Gastrocnemius medialis (tissue), 4 donors: ENCODE measurements around the gene SF1. TPM values are rescaled to one million over a fixed set of nuclear protein-coding genes. Genes with fewer than 3 reads are reported as not detected.
A peak's percentile ranks its signal among the peaks of the same experiment; 100 is the strongest.

Experiments
- ATAC-seq, 2 donors: fragments of 150-250 bp; one replicate each; pipeline ENCODE4 v1.9.1; 2016
- DNase-seq, 2 donors: peaks; one replicate each; pipeline ENCODE4 v3.0.0-alpha.2; 2019
- H3K27ac ChIP-seq, 4 donors: fragments of 200-600 bp; sonication (generic); 1 replicate in 1 of 4; 2 replicates in 3 of 4; pipeline ENCODE4 v1.5.1; 2016 to 2018; ENCODE audit warnings: mild to moderate bottlenecking in 2 of 4, moderate library complexity in 1 of 4
- H3K27me3 ChIP-seq, 3 donors: fragments of 200-600 bp; sonication (generic) in 2 of 3; 1 replicate in 1 of 3; 2 replicates in 2 of 3; pipeline versions ENCODE4 v1.5.1 to v1.6.0; 2016 to 2019; ENCODE audit warnings: mild to moderate bottlenecking in 1 of 3, moderate library complexity in 1 of 3
- H3K36me3 ChIP-seq, 2 donors: fragments of 200-600 bp; sonication (generic) in 1 of 2; one replicate each; pipeline ENCODE4 v1.5.1; 2017 to 2018
- H3K4me1 ChIP-seq, 2 donors: fragments of 200-600 bp; sonication (generic) in 1 of 2; one replicate each; pipeline ENCODE4 v1.5.1; 2016 to 2017; ENCODE audit warnings: mild to moderate bottlenecking in 2 of 2
- H3K4me3 ChIP-seq, 4 donors: fragments of 200-600 bp; sonication (generic) in 3 of 4; 1 replicate in 1 of 4; 2 replicates in 3 of 4; pipeline ENCODE4 v1.5.1; 2016 to 2019; ENCODE audit warnings: mild to moderate bottlenecking in 2 of 4
- H3K9me3 ChIP-seq, 3 donors: fragments of 200-600 bp; sonication (generic) in 2 of 3; 1 replicate in 1 of 3; 2 replicates in 2 of 3; pipeline ENCODE4 v1.5.1; 2016 to 2019
- POLR2A ChIP-seq, 2 donors: fragments of 450-650 bp; IDR thresholded peaks; one replicate each; pipeline ENCODE4 v1.6.1; 2017; ENCODE audit warnings: antibody characterized with exemption in 2 of 2, mild to moderate bottlenecking in 2 of 2, moderate library complexity in 2 of 2
- in situ Hi-C, 4 donors: fragments of 200-750 bp; cut with MboI; loops; one replicate each; pipeline versions ENCODE4 v1.15.0 to v1.8.0; 2017; ENCODE audit warnings: low sequenced_read_pairs in 4 of 4
- intact Hi-C: fragments of 100-400 bp; cut with DNase I; formaldehyde crosslinking; loops from one replicate; pipeline ENCODE4 v1.15.1; 2023; ENCODE audit warnings: low total_unique reads
- total RNA-seq, 4 donors: library from RNA; depleted of rRNA; stranded (reverse); fragments of >200 nt; gene quantifications; one replicate each; pipeline versions ENCODE4 v1.1.0 to v1.2.3, GENCODE V29; 2016
- TF ChIP-seq, protein P1 (sequence below), 5 experiments: fragments of 450-650 bp in 3 of 5; fragments of 200-600 bp in 2 of 5; sonication (generic) in 2 of 5; IDR thresholded peaks in 4 of 5; conservative IDR thresholded peaks in 1 of 5; 1 replicate in 4 of 5; 2 replicates in 1 of 5; pipeline ENCODE4 v1.5.1; 2016 to 2019; ENCODE audit warnings: antibody characterized with exemption in 5 of 5, mild to moderate bottlenecking in 3 of 5, moderate library complexity in 3 of 5

SF1 gene
- total RNA-seq, 4 donors from 2014 or later, result 171 to 249 (median 193) TPM

DNA sequence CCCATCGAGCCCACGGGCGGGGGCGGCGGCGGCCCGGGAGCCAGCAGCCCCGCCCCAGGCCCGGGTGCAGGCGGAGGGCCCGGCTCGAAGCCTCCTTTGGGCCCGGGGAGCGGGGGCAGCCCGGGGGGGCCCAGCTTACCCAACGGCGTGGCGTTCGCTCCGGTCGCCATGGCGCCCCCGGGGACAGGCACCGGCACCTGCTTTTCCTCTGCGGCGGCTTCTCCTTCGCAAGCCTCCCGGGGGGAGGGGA lies 194 bp downstream of the SF1 start:
- Histone ChIP-seq H3K27me3 (no peaks in the 10 kb centered on the region), H3K36me3 (peaks cover 3 to 37% of the 10 kb centered on the region in 2 donors), H3K27ac (peak overlapping the region; percentile 98 to 100 (median 98)), H3K4me3 (peak overlapping the region; percentile 63 to 93 (median 76)), H3K4me1 (peaks cover 48% of the 10 kb centered on the region in 2 donors), H3K9me3 (no peaks in the 10 kb centered on the region)
- ATAC-seq (no peak), DNase-seq (no peak)
- intact Hi-C loops, result loop anchor here (1.0 to 5.0 kb wide), 2 partner anchors 25 to 36 kb away; partner anchors contain the start of genes MAP4K2 and RASGRP2
- in situ Hi-C loops, result no loop called here
- peak in 1 of 2 donors; percentile 92 for TF ChIP-seq POLR2A (IDR thresholded peaks at IDR 0.05)
- TF ChIP-seq, protein P1, sequence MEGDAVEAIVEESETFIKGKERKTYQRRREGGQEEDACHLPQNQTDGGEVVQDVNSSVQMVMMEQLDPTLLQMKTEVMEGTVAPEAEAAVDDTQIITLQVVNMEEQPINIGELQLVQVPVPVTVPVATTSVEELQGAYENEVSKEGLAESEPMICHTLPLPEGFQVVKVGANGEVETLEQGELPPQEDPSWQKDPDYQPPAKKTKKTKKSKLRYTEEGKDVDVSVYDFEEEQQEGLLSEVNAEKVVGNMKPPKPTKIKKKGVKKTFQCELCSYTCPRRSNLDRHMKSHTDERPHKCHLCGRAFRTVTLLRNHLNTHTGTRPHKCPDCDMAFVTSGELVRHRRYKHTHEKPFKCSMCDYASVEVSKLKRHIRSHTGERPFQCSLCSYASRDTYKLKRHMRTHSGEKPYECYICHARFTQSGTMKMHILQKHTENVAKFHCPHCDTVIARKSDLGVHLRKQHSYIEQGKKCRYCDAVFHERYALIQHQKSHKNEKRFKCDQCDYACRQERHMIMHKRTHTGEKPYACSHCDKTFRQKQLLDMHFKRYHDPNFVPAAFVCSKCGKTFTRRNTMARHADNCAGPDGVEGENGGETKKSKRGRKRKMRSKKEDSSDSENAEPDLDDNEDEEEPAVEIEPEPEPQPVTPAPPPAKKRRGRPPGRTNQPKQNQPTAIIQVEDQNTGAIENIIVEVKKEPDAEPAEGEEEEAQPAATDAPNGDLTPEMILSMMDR (IDR thresholded peaks at IDR 0.05 in 4 of 5, conservative IDR thresholded peaks at IDR 0.05 in 1 of 5), result no peak

DNA sequence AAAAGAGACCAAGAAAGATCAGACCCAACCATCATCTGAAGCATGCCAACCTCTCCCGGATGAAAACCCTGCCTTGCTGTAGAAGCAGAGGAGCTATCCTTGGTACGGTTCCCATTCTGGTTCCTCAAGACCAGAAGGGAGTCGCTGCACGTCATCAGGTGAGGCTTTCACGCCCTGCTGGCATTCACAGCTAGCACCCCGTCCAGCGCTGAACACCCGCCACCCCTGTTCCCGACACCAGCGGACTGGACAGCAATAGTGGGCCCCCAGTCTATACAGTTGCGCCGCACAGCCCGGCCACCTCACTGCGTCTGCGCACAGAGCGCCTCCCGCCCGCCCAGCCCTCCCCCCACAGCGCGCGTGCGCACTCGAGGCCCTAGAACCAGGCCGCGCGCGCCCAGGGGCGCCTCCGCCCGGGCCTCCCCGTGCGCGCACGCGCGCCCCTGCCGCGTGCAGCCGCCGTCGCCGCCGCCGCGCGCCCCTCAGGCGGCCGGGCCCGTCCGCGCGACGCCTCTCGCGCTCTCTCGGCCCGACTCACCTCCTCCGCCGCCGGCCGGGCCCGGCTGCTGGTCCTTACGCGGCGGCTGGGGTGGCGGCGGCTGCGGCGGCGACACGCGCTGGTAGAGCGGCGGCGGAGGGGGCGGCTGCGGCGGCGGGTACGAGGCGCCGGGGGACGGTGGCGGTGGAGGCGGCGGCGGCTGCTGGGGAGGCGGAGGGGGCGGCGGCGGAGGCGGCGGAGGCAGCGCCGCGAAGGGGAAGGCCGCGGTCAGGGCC lies 706 bp downstream of the SF1 start:
- in situ Hi-C loops (no loop called here), intact Hi-C loops (loop anchor here (1.0 to 5.0 kb wide), 3 partner anchors 15 to 35 kb away; partner anchors contain the start of genes MAP4K2 and RASGRP2)
- H3K27me3 ChIP-seq, result no peaks in the 10 kb centered on the region
- TF ChIP-seq, protein P1 (IDR thresholded peaks at IDR 0.05 in 4 of 5, conservative IDR thresholded peaks at IDR 0.05 in 1 of 5), result no peak
- peak; percentile 16 to 36 for TF ChIP-seq POLR2A (IDR thresholded peaks at IDR 0.05)
- DNase-seq (peak; percentile 70 to 80), ATAC-seq (peak; percentile 46 to 47)
- H3K27ac ChIP-seq, result peak overlapping the region; percentile 98 to 100 (median 98)
- peak overlapping the region; percentile 73 to 93 (median 77) for H3K4me3 ChIP-seq
- H3K4me1 ChIP-seq, result peaks cover 53% of the 10 kb centered on the region in 2 donors
- H3K9me3 ChIP-seq, result no peaks in the 10 kb centered on the region
- peaks cover 3 to 42% of the 10 kb centered on the region in 2 donors for H3K36me3 ChIP-seq

DNA sequence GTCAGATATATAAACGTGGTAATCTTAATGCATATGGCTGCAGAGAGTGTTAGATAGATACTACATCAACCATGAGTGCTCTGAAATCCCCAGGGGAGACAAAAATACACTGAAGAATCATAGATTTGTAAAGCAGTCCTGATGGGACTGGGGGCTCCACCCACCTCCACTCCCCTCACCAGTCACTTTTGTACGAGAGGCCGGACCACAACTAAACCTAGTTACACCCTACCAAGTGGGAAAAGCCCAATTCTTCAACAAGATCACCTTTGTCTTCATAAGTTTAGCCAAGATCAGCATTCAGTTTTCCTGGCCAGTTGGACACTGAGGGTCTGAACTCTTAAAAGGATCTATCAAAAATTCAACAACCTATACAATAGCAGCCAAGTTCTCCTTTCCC lies 1.5 kb downstream of the SF1 start:
- no peaks in the 10 kb centered on the region for H3K9me3 ChIP-seq
- intact Hi-C loops, result loop anchor here (2.0 to 5.0 kb wide), 2 partner anchors 14 to 35 kb away; partner anchors contain the start of gene RASGRP2
- ATAC-seq, result no peak
- peak overlapping the region; percentile 98 to 100 (median 98) for H3K27ac ChIP-seq
- TF ChIP-seq POLR2A (IDR thresholded peaks at IDR 0.05), result no peak
- TF ChIP-seq, protein P1 (IDR thresholded peaks at IDR 0.05 in 4 of 5, conservative IDR thresholded peaks at IDR 0.05 in 1 of 5), result no peak
- no peak for DNase-seq
- in situ Hi-C loops, result no loop called here
- H3K27me3 ChIP-seq, result no peaks in the 10 kb centered on the region
- H3K4me1 ChIP-seq, result peaks cover 60 to 61% of the 10 kb centered on the region in 2 donors
- peaks cover 3 to 50% of the 10 kb centered on the region in 2 donors for H3K36me3 ChIP-seq
- H3K4me3 ChIP-seq, result peak overlapping the region; percentile 57 to 78 (median 74)

DNA sequence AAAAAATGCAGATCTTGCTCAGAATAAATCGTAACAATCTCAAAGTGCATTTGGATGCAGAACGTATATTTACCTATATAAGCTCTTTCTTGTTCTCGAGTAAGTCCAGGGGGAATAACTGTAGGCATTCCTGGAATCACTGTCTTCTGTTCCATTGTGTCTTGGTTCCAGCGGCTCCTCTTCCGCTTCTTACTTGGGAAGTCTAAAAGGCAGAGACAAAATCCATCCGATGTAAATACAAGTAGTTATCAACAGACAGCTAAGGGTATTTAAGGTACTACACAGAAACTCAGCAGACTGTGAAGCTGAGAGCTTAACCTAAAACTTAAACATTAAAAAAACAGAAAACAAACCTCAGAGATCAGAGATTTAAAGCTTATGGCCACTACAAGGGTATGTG lies 1.9 kb downstream of the SF1 start:
- Histone ChIP-seq H3K4me1 (peaks cover 64 to 65% of the 10 kb centered on the region in 2 donors), H3K27me3 (no peaks in the 10 kb centered on the region), H3K36me3 (peaks cover 3 to 55% of the 10 kb centered on the region in 2 donors), H3K9me3 (no peaks in the 10 kb centered on the region), H3K27ac (peak overlapping the region; percentile 98 to 100 (median 98)), H3K4me3 (peak overlapping the region; percentile 57 to 78 (median 74))
- ATAC-seq (no peak), DNase-seq (no peak)
- intact Hi-C loops, result loop anchor here (2.0 to 5.0 kb wide), 2 partner anchors 14 to 34 kb away; partner anchors contain the start of gene RASGRP2
- in situ Hi-C loops, result no loop called here
- TF ChIP-seq, protein P1 (IDR thresholded peaks at IDR 0.05 in 4 of 5, conservative IDR thresholded peaks at IDR 0.05 in 1 of 5), result no peak
- no peak for TF ChIP-seq POLR2A (IDR thresholded peaks at IDR 0.05)
